GM08714 (cell line): ENCODE data around the gene FIP1L1.

ENCODE experiments used
- H3K4me3 ChIP-seq: fragments of 200-500 bp; sonication (Bioruptor generic); 2 replicates; pipeline ENCODE4 v1.5.1; 2014; ENCODE audit warnings: mild to moderate bottlenecking, low read length, inconsistent platforms
- ZNF274 ChIP-seq: IDR thresholded peaks from 2 replicates; pipeline ENCODE4 v1.6.1; 2012; ENCODE audit warnings: mild to moderate bottlenecking, low read depth, low read length

The FIP1L1 gene

GRCh38 chr4:53490161-53490956 lies 112.9 kb downstream of the FIP1L1 start:
- no peak for TF ChIP-seq ZNF274
- no peak overlapping the region for H3K4me3 ChIP-seq

- no peak for TF ChIP-seq ZNF274
- H3K4me3 ChIP-seq: no peak overlapping the region
Measured at GRCh38 chr4:53490965-53491622, 113.7 kb downstream of the FIP1L1 start.

- no peak for TF ChIP-seq ZNF274
- H3K4me3 ChIP-seq: no peak overlapping the region
Measured at GRCh38 chr4:53494851-53495250, 117.4 kb downstream of the FIP1L1 start.

- no peak overlapping the region for H3K4me3 ChIP-seq
- TF ChIP-seq ZNF274: no peak
Measured at GRCh38 chr4:53497487-53498244, 120.2 kb downstream of the FIP1L1 start.

- H3K4me3 ChIP-seq: no peak overlapping the region
- no peak for TF ChIP-seq ZNF274
Measured at GRCh38 chr4:53498706-53499105, 121.3 kb downstream of the FIP1L1 start.

GRCh38 chr4:53499791-53500190 lies 122.3 kb downstream of the FIP1L1 start:
- TF ChIP-seq ZNF274: no peak
- H3K4me3 ChIP-seq: no peak overlapping the region

- H3K4me3 ChIP-seq: no peak overlapping the region
- no peak for TF ChIP-seq ZNF274
Measured at GRCh38 chr4:53500546-53500945, 123.1 kb downstream of the FIP1L1 start.

- no peak overlapping the region for H3K4me3 ChIP-seq
- no peak for TF ChIP-seq ZNF274
Measured at GRCh38 chr4:53501561-53501960, 124.1 kb downstream of the FIP1L1 start.

- no peak for TF ChIP-seq ZNF274
- H3K4me3 ChIP-seq: no peak overlapping the region
Measured at GRCh38 chr4:53502094-53502493, 124.7 kb downstream of the FIP1L1 start.

GRCh38 chr4:53505947-53506346 lies 128.5 kb downstream of the FIP1L1 start:
- H3K4me3 ChIP-seq: no peak overlapping the region
- TF ChIP-seq ZNF274: no peak

GRCh38 chr4:53507058-53507457 lies 129.6 kb downstream of the FIP1L1 start:
- no peak overlapping the region for H3K4me3 ChIP-seq

GRCh38 chr4:53507671-53508286 lies 130.3 kb downstream of the FIP1L1 start:
- no peak overlapping the region for H3K4me3 ChIP-seq
- TF ChIP-seq ZNF274: no peak

More at GRCh38 chr4:53507058-53507457, 129.6 kb downstream of the FIP1L1 start:
- no peak for TF ChIP-seq ZNF274

GRCh38 chr4:53508446-53508845 lies 131.0 kb downstream of the FIP1L1 start:
- TF ChIP-seq ZNF274: no peak
- H3K4me3 ChIP-seq: no peak overlapping the region

GRCh38 chr4:53510321-53510720 lies 132.9 kb downstream of the FIP1L1 start:
- TF ChIP-seq ZNF274: no peak
- H3K4me3 ChIP-seq: no peak overlapping the region
